ENCODE measurements around the gene MAD1L1.

MAD1L1 gene

DNA sequence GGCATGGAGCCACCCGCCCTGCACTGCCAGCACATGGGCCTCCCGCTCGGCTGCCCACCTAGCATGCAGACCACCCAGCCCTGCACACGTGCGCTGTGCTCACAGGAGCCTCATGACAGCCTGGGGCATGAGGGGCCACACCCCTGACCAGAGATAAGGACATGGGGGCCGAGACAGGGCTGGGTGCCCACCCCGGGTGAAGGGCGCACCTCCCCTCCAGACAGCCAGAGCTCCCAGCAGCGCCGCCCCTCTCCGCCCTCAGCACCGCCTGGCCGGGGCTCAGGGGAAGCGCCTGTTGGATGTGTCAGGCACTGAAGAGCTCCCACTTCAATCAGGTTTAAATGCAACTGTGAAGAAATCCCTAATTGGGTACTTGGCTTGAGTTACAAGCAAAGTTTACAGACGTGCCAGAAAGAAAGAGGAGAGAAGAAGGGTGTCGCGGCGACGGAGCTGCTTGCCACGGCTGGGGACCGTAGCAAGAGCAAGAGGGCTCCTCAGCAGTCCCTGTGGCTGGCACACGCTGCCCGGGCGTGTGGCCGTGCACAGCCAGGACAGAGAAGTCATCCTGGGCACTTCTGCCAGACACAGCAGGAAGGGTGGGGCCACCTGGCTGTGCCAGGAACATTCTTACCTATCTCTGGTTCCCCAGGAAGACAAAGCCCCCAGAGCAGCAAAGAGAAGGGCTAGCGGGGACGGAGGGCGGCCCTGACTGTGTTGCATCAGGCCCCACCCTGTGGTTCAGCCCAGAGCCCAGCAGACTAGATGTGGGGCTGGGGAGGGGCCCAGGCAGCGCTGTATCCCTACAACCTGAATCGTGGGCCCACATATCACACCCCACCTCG is 315.3 kb downstream of the MAD1L1 start:
- no peak for DNase-seq

DNA sequence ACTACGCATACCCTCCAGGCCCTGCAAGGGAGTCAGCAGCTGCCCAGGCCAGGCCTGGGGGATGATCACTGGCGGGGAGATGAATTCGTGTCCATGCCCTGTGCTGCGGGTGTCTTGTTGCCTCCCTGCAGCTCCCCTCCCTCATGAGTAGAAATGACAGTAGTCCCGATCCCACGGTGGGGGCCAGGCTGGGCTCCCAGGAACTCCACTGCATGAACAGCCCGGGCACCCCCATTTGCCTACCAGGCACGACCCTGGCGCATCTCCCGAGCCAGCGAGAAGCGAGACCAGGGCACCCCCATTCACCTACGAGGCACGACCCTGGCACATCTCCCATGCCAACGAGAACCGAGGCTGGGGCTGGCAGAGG is 316.2 kb downstream of the MAD1L1 start:
- no peak for DNase-seq

DNA sequence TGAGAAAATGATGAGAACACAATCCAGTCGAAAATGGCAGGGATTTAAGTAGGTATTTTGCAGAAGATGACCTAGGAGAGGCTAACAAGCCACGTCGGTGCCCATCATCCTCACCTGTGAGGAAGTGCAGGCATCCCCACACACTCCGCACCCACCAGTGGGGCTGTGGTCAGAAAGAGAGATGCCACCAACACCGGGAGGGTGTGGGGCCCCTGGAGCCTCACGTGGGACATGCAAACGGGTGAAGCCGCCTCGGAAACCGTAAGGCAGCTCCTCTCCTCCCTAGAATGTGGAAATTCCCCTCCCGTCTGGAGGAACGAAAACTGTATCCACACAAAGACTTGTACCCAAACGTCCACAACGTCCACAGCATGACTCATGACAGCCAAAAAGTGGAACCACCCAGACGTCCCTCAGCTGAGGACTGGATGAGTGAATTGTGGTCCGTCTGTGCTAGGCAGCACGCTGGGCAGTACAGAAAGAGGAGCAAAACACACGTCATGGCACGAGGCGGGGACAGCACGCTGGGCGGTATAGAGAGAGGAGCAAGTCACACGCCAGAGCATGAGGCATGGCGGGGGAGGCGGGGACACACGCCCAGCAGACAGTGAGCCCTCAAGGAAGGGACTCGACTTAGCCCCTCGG is 316.7 kb downstream of the MAD1L1 start:
- DNase-seq: no peak

DNA sequence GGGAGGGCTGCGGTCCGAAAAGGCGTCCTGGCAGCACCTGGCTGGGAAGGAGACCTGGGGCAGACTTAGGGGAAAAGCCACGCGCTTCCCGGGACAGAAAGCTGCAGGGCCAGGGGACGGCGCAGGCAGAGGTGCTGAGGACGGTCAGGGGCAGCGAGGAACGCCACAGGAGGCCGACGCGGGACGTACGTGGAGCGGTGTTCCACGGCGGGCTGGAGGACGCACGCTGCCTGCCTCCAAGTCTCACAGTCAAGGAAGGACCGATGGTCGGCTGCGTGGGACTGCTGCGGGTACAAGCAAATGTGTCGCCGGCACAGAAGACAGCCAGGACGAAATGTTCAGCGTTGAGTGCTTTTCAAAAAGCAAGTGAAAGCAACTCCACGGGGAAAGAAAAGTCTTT is 317.4 kb downstream of the MAD1L1 start:
- no peak for DNase-seq

DNA sequence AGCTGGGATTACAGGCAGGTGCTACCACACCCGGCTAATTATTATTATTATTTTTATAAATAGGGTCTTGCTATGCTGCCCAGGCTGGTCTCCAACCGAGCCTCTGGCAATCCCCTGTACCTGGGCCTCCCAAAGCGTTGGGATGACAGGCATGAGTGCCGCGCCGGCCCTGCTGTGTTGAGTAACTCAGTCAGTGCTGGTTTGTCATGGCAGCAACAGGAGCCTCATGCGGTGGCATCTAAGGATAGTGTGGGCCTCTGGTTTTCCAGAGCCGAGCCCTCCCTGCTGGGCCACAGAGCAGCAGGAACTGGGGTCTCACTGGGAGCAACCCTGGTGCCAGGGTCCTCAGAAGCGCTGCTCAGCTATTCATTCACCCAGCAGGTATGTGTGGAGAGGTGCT is 318.0 kb downstream of the MAD1L1 start:
- DNase-seq: no peak

DNA sequence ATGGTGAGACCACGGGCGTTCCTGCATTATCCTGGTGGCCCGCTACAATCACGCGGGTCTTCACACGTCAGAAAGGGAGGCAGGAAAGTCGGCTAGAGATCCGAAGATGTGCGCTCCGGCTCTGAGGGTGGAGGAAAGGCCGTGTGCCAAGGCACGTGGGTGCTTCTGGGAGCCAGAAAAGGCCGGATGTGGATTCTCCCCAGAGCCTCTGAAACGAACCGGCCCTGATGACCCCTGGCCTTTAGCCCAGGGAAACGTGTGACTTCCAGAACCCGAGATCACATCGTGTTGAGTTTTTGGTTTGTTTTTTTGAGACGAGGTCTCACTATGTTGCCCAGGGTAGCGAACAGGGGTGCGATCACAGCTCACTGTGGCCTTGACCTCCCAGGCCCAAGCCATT is 318.4 kb downstream of the MAD1L1 start:
- DNase-seq: no peak

DNA sequence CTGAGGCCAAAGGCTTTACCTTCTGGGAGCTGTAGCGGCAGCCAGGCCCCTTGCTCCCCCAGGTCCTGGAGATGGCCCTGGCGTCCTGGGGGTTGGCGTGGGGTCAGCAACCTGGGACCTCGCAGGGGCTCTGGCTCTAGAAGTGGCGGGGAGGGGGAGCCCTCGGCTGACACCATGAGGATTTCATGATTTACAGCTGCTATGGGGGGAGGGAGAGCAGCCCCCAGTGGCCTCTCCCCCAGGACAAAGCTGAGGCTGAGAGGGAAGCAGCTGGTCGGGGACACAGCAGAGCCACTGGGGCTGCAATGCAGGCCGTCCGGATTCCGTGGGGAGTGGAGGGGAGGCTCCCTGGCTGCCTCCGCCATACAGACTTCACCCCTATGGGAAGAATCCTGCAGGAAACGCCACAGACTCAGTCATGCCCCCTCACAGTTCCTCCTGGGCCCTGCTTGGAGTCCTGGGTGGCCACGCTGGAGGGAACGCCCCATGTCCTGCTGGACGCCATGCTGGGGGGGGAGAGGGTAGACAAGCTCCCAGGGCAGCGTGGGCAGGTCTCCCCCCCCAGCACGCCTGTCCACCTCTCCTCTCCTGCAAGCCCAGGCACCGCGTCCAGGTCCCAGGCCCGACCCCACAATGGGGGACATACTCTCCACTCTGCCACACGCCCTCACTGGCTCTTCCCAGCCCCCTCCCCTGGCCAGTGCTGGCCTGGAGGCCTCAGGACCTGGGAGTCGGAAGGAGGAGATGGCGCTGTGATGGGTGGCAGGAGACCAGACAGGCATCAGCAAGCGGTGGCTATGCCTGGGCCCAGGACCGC is 319.1 kb downstream of the MAD1L1 start:
- DNase-seq: no peak

DNA sequence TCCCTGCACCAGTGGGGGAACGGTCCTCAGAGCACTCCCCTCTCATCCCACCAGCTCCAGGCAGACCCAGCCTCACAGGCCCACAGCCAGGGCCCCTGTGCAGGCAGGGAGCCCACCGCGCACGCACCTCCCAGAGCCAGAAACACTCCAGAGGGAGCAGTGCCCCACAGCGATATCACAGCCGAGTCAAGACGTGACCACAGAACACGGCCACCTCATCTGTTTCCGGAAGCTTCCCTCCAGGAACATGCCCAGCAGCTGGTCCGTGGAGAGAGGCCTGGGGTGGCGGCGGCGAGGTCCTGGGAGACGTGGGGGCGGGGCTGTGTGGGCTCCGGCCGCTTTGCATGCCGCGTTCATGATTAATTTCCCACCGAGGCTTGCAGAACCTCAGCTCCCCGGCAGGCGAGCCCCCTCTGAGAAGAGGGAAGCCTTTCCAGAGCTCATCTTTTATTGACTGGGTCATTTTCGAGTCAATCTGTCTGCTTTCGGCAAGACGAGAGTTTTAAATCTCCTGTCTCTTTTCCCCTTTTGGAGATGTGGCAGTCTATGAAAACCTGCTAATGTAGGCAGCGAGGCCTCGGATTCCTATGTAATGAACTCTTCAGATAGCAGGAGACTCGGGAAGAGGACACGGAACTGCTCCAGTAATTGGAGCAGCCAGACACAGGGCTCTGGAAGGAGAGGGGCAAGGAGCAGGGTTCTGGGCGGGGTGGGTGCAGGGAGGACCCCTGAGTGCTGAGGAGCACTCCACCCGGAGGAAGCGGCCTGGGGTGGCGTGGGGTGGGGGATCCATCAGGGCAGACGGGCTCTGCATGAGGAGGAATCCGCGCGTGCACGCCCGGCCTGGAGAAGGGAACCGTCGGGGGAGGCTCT is 319.9 kb downstream of the MAD1L1 start:
- DNase-seq: no peak

DNA sequence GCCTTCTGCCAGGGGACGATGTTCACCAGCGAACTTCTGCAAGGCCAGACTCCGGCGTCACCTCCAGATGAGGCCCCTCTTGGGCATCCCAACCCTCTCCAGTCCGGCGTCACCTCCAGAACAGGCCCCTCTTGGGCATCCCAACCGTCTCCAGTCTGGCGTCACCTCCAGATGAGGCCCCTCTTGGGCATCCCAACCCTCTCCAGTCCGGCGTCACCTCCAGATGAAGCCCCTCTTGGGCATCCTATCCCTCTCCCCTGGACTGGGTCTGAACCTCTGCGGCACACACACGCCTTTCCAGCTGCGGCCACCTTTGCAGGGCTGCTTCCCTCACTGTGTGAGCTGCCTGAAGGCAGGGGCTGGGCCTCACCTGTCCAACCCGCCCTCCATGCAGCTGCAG is 321.2 kb downstream of the MAD1L1 start:
- no peak for DNase-seq

DNA sequence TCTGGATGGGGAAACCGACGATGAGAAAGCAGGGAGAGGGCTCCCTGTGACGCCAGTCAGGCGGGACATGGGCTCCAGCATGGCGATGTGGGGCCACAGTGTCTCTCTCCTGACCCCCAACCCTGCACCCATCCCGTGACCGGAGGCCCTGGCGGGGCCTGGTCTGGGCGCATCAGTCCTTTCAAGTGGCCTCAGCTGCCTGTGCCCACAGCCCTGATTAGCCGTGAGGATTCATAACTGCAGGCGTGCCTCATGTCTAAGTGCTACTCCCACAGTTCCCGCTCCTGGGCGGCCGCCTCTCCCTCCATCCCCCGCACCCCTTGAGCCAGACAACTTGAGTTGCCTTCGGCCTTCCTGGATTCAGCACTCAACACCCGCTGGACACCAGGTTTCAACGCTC is 321.9 kb downstream of the MAD1L1 start:
- DNase-seq: no peak

DNA sequence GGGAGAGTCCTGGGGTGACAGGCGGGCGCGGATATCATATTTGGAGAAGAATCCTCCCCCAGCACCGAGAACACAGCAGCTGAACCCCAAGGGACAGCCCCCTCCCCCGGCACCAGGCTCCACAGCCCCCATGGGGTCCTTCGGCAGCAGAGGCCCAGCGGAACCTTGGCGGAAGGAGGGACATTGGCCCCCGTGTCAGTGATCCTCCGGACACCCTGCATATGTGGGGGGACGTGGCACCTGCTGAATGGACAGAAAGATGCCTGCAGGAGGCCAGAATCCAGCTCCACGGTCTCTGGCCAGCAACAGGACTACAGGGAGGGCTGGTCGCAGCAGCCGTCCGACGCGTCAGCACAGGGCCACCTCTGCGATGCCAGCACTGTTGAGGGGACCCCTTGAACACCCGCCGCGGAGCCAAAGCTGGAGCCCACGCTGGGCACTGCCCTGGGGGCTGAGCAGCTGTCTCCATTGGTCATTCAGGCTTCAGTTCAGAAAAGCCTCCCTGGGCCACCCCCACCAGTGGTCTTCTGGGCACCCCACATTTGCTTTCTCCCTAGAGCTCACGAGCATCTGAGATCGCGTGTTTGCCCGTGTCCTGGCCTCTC is 322.6 kb downstream of the MAD1L1 start:
- no peak for DNase-seq

DNA sequence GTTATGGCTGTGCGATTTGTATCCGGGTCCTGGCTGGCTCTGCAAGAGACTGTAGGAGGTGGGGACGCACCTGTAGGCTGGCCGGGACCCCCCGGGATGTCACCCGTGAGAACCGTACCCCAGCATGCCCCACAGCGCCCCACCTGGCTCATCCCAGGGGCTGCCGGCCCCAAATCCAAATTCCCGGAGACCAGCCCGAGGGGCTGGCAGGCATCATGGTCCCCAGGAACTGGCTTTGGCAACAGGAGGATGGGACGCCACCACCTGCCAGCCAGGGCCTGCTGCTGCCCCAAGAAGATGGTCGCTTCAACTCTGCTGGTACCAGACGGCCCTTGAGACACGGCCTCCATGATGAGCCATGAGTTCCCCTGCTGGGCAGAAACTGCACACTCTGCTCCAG is 323.3 kb downstream of the MAD1L1 start:
- DNase-seq: no peak

DNA sequence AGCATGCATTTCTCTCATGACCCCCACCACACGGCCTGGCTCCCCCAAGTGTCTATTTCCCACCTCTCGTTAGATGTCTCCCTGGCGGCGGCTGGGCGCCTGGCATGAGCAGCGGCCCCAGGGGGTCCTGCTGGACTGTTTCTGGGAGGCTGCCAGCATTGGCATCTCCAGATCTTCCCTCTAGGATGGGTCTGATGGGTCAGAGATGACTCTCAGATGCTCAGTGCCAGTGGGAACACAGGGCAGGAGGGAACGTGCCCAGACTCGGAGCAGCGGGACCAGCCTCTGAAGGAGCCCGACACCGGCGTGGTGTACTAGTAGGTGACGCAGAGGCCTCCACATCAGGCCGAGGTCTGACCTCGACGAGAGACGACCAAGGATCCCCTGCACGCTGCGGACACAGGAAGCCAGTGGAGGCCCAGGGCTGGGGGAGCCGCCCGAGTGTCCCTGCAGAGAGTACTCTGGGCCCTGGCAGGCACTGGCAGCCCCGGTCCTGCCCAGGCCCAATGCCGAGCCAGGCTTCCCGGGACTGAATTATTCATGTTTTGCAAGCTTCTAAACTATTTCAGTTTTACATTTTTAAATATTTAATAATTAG is 323.8 kb downstream of the MAD1L1 start:
- DNase-seq: no peak

DNA sequence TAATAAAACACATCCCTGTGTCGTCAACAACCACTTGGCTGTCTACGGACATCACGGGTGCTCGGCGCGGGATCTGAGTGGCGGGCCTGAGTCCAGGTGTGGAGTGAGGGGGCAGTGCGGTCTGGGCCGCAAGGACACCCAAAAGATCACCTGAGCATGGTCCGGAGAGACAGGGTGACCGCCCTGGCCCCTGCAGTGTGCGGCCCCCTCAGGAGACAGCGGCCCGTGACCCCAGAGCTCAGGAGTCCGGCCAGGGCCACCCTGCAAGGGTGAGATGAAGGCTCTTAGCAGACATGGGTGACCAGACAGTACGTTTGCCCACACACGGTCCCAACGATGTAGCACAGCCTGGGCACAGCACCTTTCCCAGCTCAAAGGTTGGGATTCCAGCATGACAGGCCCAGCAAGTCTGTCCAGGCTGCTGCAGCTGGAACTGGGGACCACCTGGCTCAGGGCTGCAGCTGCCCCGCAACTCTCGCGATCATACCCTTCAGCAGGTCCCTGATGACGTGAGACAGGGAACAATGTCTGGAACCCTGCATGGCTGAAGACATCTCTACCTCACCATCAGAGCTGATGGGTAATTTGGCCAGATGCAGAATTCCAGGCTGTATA is 324.9 kb downstream of the MAD1L1 start:
- no peak for DNase-seq

DNA sequence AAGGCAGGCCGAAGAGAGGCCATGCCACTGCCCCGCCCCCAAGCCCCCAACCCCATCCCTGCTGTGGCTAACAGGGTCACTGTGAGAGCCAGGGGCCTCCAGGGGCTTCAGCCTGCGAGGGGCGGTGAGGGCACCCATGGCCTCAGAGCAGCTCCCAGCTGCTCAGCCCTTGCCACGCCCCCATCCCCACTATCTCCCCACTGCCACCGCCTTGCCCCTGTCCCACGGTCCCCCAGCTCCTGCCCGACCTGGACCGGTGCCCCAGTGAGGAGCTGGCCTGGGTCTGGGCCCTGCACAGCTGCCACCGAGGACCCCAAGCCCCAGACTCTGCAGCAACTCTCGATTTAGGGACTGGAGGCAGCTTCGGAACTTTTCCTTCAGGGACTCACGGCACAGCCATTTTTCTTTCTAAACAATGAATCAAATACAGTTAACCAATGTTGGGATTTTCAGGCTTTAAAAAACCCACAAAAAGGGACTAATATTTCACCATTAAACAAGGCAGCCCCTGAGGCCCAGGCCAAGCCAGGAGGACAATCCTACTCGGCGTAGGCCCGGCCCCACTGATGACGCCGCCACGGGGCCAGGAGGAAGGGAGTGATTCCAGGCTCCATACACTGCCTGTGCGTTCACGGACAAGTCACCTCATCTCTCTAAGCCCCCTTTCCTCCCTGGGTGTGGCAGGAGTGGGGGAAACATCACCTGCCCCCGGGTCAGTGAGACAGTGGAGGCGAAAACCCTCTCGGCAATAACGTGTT is 325.6 kb downstream of the MAD1L1 start:
- no peak for DNase-seq

DNA sequence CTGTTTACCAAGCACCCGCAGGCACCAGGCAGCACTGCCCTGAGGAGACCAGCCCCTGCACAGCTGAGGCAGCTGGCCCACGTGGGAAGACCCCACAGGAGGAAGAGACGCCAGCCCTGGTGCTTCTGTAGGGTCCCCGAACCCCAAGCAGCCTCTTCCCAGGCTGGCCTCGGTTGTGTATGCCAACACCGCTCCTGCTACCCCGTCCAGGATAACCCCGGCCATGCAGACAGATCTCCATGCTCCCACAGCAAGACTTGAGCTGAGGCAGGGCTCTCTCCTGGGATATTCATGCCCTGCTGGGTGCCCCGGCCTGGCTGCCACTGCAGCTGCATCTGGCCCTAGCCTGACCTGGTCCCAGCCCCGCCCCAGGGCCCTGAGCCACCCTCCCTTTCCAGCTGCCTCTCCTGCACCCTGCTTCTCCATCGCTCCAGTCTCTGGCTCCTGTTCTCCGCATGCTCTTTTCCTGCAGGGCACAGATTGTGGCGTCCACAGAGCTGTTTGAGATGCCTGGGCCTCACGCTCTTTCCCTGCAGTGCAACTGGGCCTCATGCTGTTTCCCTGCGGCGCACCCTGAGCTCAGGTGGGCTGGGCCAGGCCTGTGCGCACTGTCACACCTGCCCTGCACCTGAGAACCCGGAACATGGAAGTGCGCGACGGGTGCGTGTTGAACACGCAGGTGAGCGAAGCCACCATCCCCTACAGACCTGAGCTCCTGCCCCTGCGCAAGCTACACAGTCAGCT is 326.5 kb downstream of the MAD1L1 start:
- no peak for DNase-seq

DNA sequence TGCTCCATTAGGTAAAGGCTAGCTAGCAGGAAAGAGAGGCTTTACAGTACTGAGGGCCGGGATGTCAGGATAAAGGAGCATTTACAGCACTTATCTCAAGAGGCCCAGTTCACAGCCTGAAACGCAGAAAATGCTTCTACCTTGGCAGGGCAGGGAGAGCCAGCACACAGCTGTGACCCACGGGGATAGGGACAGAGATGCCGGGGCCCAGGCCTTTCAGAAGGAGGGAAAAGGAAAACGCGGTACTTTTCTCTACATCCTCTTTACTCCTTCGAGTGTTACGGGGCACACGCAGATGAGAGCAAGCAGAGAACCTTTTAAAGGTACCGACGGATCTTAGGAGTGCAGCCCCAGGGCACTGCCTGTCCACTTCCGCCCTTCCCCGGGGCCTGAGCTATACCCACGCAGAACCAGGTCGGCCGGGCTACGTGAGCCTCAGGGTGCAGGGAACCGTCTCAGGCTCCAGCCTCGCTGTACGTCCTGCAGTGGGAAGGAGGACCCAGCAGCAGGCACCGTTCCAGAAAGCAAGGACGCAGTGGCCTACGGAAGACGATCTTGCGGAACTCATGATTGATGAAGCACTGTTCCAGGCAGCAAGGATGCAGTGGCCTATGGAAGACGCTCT is 330.4 kb downstream of the MAD1L1 start:
- DNase-seq: no peak

DNA sequence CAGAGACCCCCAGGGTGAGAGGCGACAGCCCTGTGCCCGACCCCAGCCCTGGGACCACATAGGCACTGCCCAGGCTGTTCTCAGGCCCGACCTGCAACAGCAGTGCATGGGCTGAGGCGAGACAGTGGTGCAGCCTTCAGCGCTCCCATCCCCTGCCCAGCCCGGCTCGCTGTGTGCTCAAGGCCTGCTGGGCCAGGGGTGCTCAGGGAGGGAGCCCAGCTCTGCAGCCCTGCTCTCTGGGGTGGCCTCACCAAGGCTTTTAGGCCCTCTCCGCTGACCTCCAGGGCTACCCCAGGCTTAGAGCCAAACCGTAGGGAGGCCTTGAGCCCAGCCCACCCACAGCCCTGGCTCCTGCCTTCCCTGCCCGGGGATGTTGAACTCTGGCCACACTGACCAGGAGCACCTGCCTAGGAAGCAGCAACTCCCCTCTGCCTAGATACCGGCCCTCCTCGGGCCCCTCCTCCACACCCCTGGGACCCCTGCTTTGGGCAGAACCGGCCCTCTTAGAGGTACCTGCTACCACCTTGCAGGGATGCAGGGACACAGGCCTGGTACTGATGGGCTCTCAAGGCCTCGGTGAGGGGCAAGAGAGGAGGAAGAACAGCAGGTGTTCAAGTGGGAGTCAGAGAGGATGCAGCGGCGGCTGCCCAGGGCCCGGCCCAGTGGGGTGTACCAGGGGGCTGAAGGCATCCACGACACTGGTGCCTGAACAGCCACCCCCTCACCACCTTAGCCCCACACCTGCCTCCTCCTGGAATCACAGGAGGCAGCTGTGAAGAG is 331.1 kb downstream of the MAD1L1 start:
- no peak for DNase-seq

DNA sequence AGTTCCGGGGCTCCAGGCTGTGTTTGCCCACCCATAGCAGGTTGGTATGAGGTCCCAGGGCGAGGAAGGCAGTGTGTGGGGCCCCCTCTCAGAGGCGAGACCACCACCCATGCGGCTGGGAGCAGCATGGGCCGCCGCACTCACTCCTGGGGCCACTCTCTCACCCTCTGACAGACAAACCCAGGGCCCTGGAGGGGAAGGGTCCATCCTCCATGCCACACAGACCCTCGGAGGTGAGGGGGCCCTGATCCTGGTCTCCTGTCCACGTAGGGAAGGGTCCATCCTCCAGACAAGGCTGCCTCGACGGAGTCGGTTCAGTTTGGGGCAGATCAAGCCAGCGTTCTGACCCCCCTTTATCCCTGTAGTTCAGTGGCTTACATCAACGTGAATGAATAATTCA is 331.9 kb downstream of the MAD1L1 start:
- DNase-seq: no peak

All from SIG-M5 (cell line).